CD4-positive, alpha-beta T cell (primary cell): ENCODE data around the gene RAB7B. TPM values are rescaled to one million over a fixed set of nuclear protein-coding genes. Genes with fewer than 3 reads are reported as not detected.

Experiments used
- ATAC-seq: fragments of 200-7000 bp; cut with Tn5 transposase; one replicate; pipeline ENCODE4 v1.10.0; 2022; ENCODE audit warnings: mild to moderate bottlenecking; ENCODE audit not compliant: poor library complexity
- CTCF ChIA-PET: fragments of 350-600 bp; sonication (Branson Sonifier 250); formaldehyde crosslinking; loops from one replicate; lab custom pipeline; 2021; ENCODE audit warnings: antibody characterized with exemption, inconsistent platforms; lab: Charles Lee
- POLR2A ChIA-PET: fragments of 350-600 bp; sonication (Branson Sonifier 250); formaldehyde crosslinking; loops from one replicate; lab custom pipeline; 2021; ENCODE audit warnings: antibody characterized with exemption, inconsistent platforms; lab: Charles Lee
- DNase-seq, 14 experiments: peaks; one replicate each; pipeline ENCODE4 v3.0.0-alpha.2; 2013 to 2020; ENCODE audit warnings: mixed read lengths in 2 of 14
- H3K27ac ChIP-seq, 2 donors: one replicate each; pipeline versions ENCODE4 v1.5.1 to v1.7.0; 2013; ENCODE audit warnings: low read length in 2 of 2, low read depth in 1 of 2, mild to moderate bottlenecking in 1 of 2
- H3K27me3 ChIP-seq, 2 experiments: 1 replicate in 1 of 2; 2 replicates in 1 of 2; pipeline versions ENCODE4 v1.6.1 to v1.7.0; 2013; ENCODE audit warnings: low read length in 2 of 2, control low read depth in 1 of 2, mild to moderate bottlenecking in 1 of 2, moderate library complexity in 1 of 2; ENCODE audit not compliant: insufficient read depth in 2 of 2, control insufficient read depth in 1 of 2
- H3K36me3 ChIP-seq: one replicate; pipeline ENCODE4 v1.6.1; 2013; ENCODE audit warnings: low read length, control low read depth; ENCODE audit not compliant: insufficient read depth
- H3K4me1 ChIP-seq: one replicate; pipeline ENCODE4 v1.6.1; 2013; ENCODE audit warnings: low read length, control low read depth; ENCODE audit not compliant: insufficient read depth
- H3K4me3 ChIP-seq: one replicate; pipeline ENCODE4 v1.5.1; 2013; ENCODE audit warnings: mild to moderate bottlenecking, low read length, moderate library complexity
- H3K9me3 ChIP-seq, 2 experiments: 1 replicate in 1 of 2; 2 replicates in 1 of 2; pipeline versions ENCODE4 v1.6.1 to v1.7.0; 2013; ENCODE audit warnings: low read length in 2 of 2, mild to moderate bottlenecking in 2 of 2, control low read depth in 1 of 2, moderate library complexity in 1 of 2; ENCODE audit not compliant: control insufficient read depth in 1 of 2, insufficient read depth in 1 of 2
- H3K27ac Mint-ChIP-seq: one replicate; pipeline ENCODE4 v1.8.0; 2020; ENCODE audit warnings: mixed read lengths
- H3K27me3 Mint-ChIP-seq: one replicate; pipeline ENCODE4 v1.8.0; 2021; ENCODE audit warnings: mixed read lengths
- H3K36me3 Mint-ChIP-seq: one replicate; pipeline ENCODE4 v1.8.0; 2021; ENCODE audit warnings: low read depth, mixed read lengths
- H3K4me1 Mint-ChIP-seq: one replicate; pipeline ENCODE4 v1.8.0; 2021; ENCODE audit warnings: low read depth, mixed read lengths
- H3K4me3 Mint-ChIP-seq: one replicate; pipeline ENCODE4 v1.8.0; 2020; ENCODE audit warnings: mild to moderate bottlenecking, mixed read lengths
- H3K9me3 Mint-ChIP-seq: one replicate; pipeline ENCODE4 v1.8.0; 2020; ENCODE audit warnings: mixed read lengths
- intact Hi-C, 2 experiments: fragments of 100-400 bp; cut with DNase I in 1 of 2; cut with micrococcal nuclease in 1 of 2; formaldehyde crosslinking; loops; one replicate each; pipeline versions ENCODE4 v1.15.1 to v1.9.0; 2023 to 2025; cut with DNase I, micrococcal nuclease
- total RNA-seq, 174 experiments: library from RNA in 2 of 174; stranded (reverse) in 2 of 174; gene quantifications; one replicate each; pipeline ENCODE4 v1.2.3 and lab custom pipeline; 2021 to 2026
- TF ChIP-seq, protein P1 (sequence below): fragments of 200-600 bp; IDR thresholded peaks from one replicate; pipeline ENCODE4 v1.8.0; 2022; ENCODE audit warnings: antibody characterized with exemption, mild to moderate bottlenecking

RAB7B gene
- total RNA-seq, 2 experiments from 2014 or later, result 0.08 TPM; not detected in 1

DNA sequence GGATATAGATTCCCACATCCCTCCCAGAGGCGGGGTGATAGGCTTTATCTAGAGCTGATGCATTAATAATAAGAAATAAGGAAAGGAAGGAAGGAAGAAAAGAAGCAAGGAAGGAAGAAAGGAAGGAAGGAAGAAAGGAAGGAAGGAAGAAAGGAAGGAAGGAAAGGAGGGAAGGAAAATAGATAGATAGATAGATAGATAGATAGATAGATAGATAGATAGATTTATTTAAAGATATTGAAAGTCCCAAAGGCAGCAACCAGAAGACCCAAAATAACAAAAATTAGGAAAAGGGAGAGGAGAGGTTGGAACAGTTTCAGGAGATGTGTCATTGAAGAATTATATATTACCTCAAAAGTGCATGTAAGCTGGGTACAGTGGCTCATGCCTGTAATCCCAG is 47.7 kb downstream of the RAB7B start:
- H3K9me3 ChIP-seq, result no peaks in the 10 kb centered on the region
- ChIA-PET POLR2A (no interaction called here), CTCF (no interaction called here)
- Mint-ChIP-seq H3K4me1 (no peaks in the 10 kb centered on the region), H3K36me3 (no peaks in the 10 kb centered on the region), H3K27ac (no peak overlapping the region), H3K27me3 (peaks cover 22% of the 10 kb centered on the region), H3K4me3 (no peak overlapping the region), H3K9me3 (no peaks in the 10 kb centered on the region)
- no peak overlapping the region for H3K4me3 ChIP-seq
- intact Hi-C loops, result no loop called here
- peaks cover 0 to 4% of the 10 kb centered on the region in 2 experiments for H3K27me3 ChIP-seq
- H3K27ac ChIP-seq, result no peak overlapping the region
- DNase-seq (no peak), ATAC-seq (no peak)
- no peaks in the 10 kb centered on the region for H3K4me1 ChIP-seq
- no peaks in the 10 kb centered on the region for H3K36me3 ChIP-seq
- TF ChIP-seq, protein P1, sequence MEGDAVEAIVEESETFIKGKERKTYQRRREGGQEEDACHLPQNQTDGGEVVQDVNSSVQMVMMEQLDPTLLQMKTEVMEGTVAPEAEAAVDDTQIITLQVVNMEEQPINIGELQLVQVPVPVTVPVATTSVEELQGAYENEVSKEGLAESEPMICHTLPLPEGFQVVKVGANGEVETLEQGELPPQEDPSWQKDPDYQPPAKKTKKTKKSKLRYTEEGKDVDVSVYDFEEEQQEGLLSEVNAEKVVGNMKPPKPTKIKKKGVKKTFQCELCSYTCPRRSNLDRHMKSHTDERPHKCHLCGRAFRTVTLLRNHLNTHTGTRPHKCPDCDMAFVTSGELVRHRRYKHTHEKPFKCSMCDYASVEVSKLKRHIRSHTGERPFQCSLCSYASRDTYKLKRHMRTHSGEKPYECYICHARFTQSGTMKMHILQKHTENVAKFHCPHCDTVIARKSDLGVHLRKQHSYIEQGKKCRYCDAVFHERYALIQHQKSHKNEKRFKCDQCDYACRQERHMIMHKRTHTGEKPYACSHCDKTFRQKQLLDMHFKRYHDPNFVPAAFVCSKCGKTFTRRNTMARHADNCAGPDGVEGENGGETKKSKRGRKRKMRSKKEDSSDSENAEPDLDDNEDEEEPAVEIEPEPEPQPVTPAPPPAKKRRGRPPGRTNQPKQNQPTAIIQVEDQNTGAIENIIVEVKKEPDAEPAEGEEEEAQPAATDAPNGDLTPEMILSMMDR, result no peak

DNA sequence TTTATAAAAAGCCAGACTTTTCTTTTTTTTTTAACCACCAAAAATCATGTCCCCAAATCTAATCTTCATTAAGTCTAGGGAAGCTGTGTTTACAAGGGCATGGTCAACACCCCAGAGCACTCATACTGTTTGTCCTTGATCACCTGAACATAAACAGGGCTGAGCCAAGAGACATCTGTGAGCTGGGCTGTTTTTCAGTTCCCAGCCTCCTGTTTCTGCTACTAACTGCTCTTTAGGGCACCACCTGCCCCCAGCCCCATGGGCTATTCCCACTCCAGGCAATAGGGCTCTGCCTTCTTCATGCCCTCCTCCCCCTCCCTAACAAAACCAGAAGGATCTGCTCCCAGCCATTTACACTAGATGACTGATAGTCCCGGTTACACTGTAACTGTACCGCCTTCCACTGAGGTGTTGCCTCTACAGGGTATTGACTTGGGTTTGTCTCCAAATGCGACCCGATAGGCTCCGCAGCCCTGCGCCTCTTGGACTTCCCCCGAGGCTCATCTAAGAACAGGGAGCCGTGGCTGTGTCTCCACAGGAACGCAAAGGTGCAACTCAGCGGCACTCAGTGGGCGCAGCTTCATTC is 48.3 kb downstream of the RAB7B start:
- Histone ChIP-seq H3K36me3 (no peaks in the 10 kb centered on the region), H3K4me1 (no peaks in the 10 kb centered on the region), H3K27me3 (peaks cover 0 to 4% of the 10 kb centered on the region in 2 experiments), H3K9me3 (no peaks in the 10 kb centered on the region), H3K27ac (no peak overlapping the region), H3K4me3 (no peak overlapping the region)
- POLR2A ChIA-PET, result no interaction called here
- Mint-ChIP-seq H3K27ac (no peak overlapping the region), H3K27me3 (peaks cover 18% of the 10 kb centered on the region), H3K4me1 (no peaks in the 10 kb centered on the region), H3K9me3 (no peaks in the 10 kb centered on the region), H3K4me3 (no peak overlapping the region), H3K36me3 (no peaks in the 10 kb centered on the region)
- CTCF ChIA-PET, result no interaction called here
- no peak for DNase-seq
- no peak for ATAC-seq
- TF ChIP-seq, protein P1, result no peak
- intact Hi-C loops, result no loop called here

DNA sequence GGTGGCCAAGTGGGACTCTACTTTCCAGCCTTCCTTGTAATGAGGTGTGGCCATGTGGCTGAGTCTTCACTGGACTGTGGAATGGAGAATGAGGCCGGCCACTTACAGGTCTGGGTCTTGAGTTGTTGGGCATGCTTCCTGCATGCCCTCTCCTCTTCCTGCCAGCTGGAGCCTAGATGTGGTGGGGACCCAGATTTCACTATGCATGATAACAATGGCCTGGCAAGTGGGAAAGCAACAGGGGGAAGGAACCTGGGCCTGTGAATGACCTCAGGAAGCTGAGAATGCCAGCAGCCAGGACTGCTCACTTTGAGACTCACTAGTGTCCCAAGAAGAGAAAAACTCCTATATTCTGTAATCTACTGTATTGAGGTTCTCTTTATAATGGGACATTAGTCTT is 51.4 kb downstream of the RAB7B start:
- CTCF ChIA-PET, result interaction anchor here (1.1 kb wide), 1 partner anchor 25 kb away, joined by 3 read pairs; no protein-coding TSS in a partner anchor
- no peak overlapping the region for H3K27ac Mint-ChIP-seq

More for the DNA sequence above, 51.4 kb downstream of the RAB7B start:
- DNase-seq (no peak), ATAC-seq (no peak)
- Histone ChIP-seq H3K27me3 (no peaks in the 10 kb centered on the region), H3K36me3 (no peaks in the 10 kb centered on the region), H3K4me3 (no peak overlapping the region), H3K4me1 (no peaks in the 10 kb centered on the region), H3K27ac (no peak overlapping the region), H3K9me3 (no peaks in the 10 kb centered on the region)
- intact Hi-C loops, result no loop called here
- TF ChIP-seq, protein P1, result no peak
- POLR2A ChIA-PET, result no interaction called here
- H3K27me3 Mint-ChIP-seq, result no peaks in the 10 kb centered on the region
- H3K9me3 Mint-ChIP-seq, result no peaks in the 10 kb centered on the region
- no peak overlapping the region for H3K4me3 Mint-ChIP-seq
- no peaks in the 10 kb centered on the region for H3K4me1 Mint-ChIP-seq
- H3K36me3 Mint-ChIP-seq, result no peaks in the 10 kb centered on the region
